GM23338 (cell line): Measurements from ENCODE around the gene CCNA1. TPM values are rescaled to one million over a fixed set of nuclear protein-coding genes. Genes with fewer than 3 reads are reported as not detected.

Experiments used
- ATAC-seq: fragments of 200-7000 bp; cut with Tn5 transposase; 3 replicates; pipeline ENCODE4 v1.9.1; 2020
- DNase-seq: peaks from one replicate; pipeline ENCODE4 v3.0.0-alpha.2; 2015; ENCODE audit warnings: low spot score
- H2AFZ ChIP-seq: fragments of 200-600 bp; sonication (generic); 2 replicates; pipeline ENCODE4 v1.8.0; 2016; ENCODE audit warnings: antibody characterized with exemption, mild to moderate bottlenecking, moderate library complexity
- H3F3A ChIP-seq: fragments of 200-600 bp; sonication (generic); replicated peaks from 2 replicates; pipeline ENCODE4 v1.8.0; 2017; ENCODE audit warnings: antibody characterized with exemption, mixed run types, low read depth
- H3K27ac ChIP-seq: fragments of 200-600 bp; sonication (generic); 2 replicates; pipeline ENCODE4 v1.6.1; 2016; ENCODE audit warnings: low read depth
- H3K27me3 ChIP-seq: fragments of 200-600 bp; sonication (generic); 2 replicates; pipeline ENCODE4 v1.8.0; 2016; ENCODE audit warnings: mild to moderate bottlenecking, mixed run types, moderate library complexity; ENCODE audit not compliant: insufficient read depth
- H3K36me3 ChIP-seq: fragments of 200-600 bp; sonication (generic); 2 replicates; pipeline ENCODE4 v1.8.0; 2016; ENCODE audit warnings: mild to moderate bottlenecking; ENCODE audit not compliant: insufficient read depth
- H3K4me1 ChIP-seq: fragments of 200-600 bp; sonication (generic); 2 replicates; pipeline ENCODE4 v1.8.0; 2016; ENCODE audit warnings: mild to moderate bottlenecking, moderate library complexity; ENCODE audit not compliant: insufficient read depth
- H3K4me2 ChIP-seq: fragments of 200-600 bp; sonication (generic); 2 replicates; pipeline ENCODE4 v1.7.1; 2017; ENCODE audit warnings: mixed run types
- H3K4me3 ChIP-seq: fragments of 200-600 bp; sonication (generic); 2 replicates; pipeline ENCODE4 v1.6.1; 2016; ENCODE audit warnings: mixed run types
- H3K79me2 ChIP-seq: fragments of 200-600 bp; sonication (generic); replicated peaks from 2 replicates; pipeline ENCODE4 v1.8.0; 2017; ENCODE audit warnings: mild to moderate bottlenecking; ENCODE audit not compliant: insufficient read depth
- H3K9me2 ChIP-seq: fragments of 200-600 bp; sonication (generic); 2 replicates; pipeline ENCODE4 v1.8.0; 2017; ENCODE audit not compliant: insufficient read depth
- H4K20me1 ChIP-seq: fragments of 200-600 bp; sonication (generic); replicated peaks from 2 replicates; pipeline ENCODE4 v1.8.0; 2017; ENCODE audit warnings: mild to moderate bottlenecking; ENCODE audit not compliant: insufficient read depth
- H3K27ac Mint-ChIP-seq: 2 replicates; pipeline ENCODE4 v1.8.0; 2020; ENCODE audit warnings: inconsistent platforms, mild to moderate bottlenecking, moderate library complexity, mixed read lengths
- H3K27me3 Mint-ChIP-seq: 3 replicates; pipeline ENCODE4 v1.8.0; 2022; ENCODE audit warnings: low read depth, mild to moderate bottlenecking, moderate library complexity, mixed read lengths, inconsistent platforms; ENCODE audit not compliant: insufficient read depth, poor library complexity
- H3K36me3 Mint-ChIP-seq: 3 replicates; pipeline ENCODE4 v1.8.0; 2021; ENCODE audit warnings: low read depth, mild to moderate bottlenecking, inconsistent platforms, moderate library complexity, mixed read lengths
- H3K4me1 Mint-ChIP-seq: 3 replicates; pipeline ENCODE4 v1.8.0; 2020; ENCODE audit warnings: mild to moderate bottlenecking, inconsistent platforms, mixed read lengths
- H3K4me3 Mint-ChIP-seq: 3 replicates; pipeline ENCODE4 v1.8.0; 2021; ENCODE audit warnings: moderate library complexity, mild to moderate bottlenecking, inconsistent platforms, mixed read lengths
- H3K9me3 Mint-ChIP-seq: 3 replicates; pipeline ENCODE4 v1.8.0; 2020; ENCODE audit warnings: moderate library complexity, mild to moderate bottlenecking, inconsistent platforms, mixed read lengths
- CREB1 ChIP-seq: fragments of 250-450 bp; sonication (Bioruptor Pico); IDR thresholded peaks from 2 replicates; pipeline ENCODE4 v1.5.0; 2020; ENCODE audit warnings: low read depth, mild to moderate bottlenecking, moderate library complexity
- EZH2 ChIP-seq: fragments of 200-600 bp; sonication (generic); IDR thresholded peaks from one replicate; pipeline ENCODE4 v1.8.0; 2017; ENCODE audit warnings: antibody characterized with exemption, mild to moderate bottlenecking, low read depth; ENCODE audit not compliant: unreplicated experiment
- EZH2phosphoT487 ChIP-seq: fragments of 200-600 bp; sonication (generic); IDR thresholded peaks from one replicate; pipeline ENCODE4 v1.8.1; 2018; ENCODE audit warnings: antibody characterized with exemption; ENCODE audit not compliant: unreplicated experiment
- JUNB ChIP-seq: IDR thresholded peaks from one replicate; pipeline ENCODE4 v1.6.1; 2016; ENCODE audit warnings: antibody characterized with exemption; ENCODE audit not compliant: unreplicated experiment
- NANOG ChIP-seq: IDR thresholded peaks from 2 replicates; pipeline ENCODE4 v1.6.1; 2016; ENCODE audit warnings: antibody characterized with exemption, borderline replicate concordance
- POLR2AphosphoS5 ChIP-seq: IDR thresholded peaks from 2 replicates; pipeline ENCODE4 v1.6.1; 2016; ENCODE audit warnings: antibody characterized with exemption, low read depth
- STAT1 ChIP-seq: IDR thresholded peaks from one replicate; pipeline ENCODE4 v1.6.1; 2016; ENCODE audit warnings: antibody characterized with exemption; ENCODE audit not compliant: unreplicated experiment
- ZNF114 ChIP-seq: fragments of 250-450 bp; sonication (Bioruptor Pico); IDR thresholded peaks from 2 replicates; pipeline ENCODE4 v1.5.0; 2020; ENCODE audit warnings: mild to moderate bottlenecking, moderate library complexity
- ZNF331 ChIP-seq: fragments of 250-450 bp; sonication (Bioruptor Pico); IDR thresholded peaks from 2 replicates; pipeline ENCODE4 v1.5.0; 2020; ENCODE audit warnings: low read depth, mild to moderate bottlenecking, moderate library complexity
- ZNF462 ChIP-seq: fragments of 250-450 bp; sonication (Bioruptor Pico); IDR thresholded peaks from 2 replicates; pipeline ENCODE4 v1.5.0; 2020; ENCODE audit warnings: mild to moderate bottlenecking, moderate library complexity
- polyA plus RNA-seq: library from polyadenylated mRNA; unstranded; fragments of >200 nt; fragmentation: Nextera tagmentation; extraction: Ambion mirVana; gene quantifications from 2 replicates; pipeline ENCODE4 v1.2.1, GENCODE V29; 2016
- total RNA-seq: library from RNA; depleted of rRNA; stranded (reverse); fragments of >200 nt; shearing (Covaris generic); gene quantifications from 2 replicates; pipeline ENCODE4 v1.2.3, GENCODE V29; 2014
- TF ChIP-seq, protein P1 (sequence below): IDR thresholded peaks from one replicate; pipeline ENCODE4 v1.6.1; 2018; ENCODE audit warnings: antibody characterized with exemption; ENCODE audit not compliant: unreplicated experiment
- TF ChIP-seq, protein P2 (sequence below), 2 experiments: fragments of 200-600 bp in 1 of 2; sonication (generic) in 1 of 2; conservative IDR thresholded peaks; 2 replicates each; pipeline versions ENCODE4 v1.5.1 to v1.6.1; 2016 to 2017; ENCODE audit warnings: antibody characterized with exemption in 2 of 2, low read depth in 2 of 2, mild to moderate bottlenecking in 2 of 2, moderate library complexity in 1 of 2
- TF ChIP-seq, protein P3 (sequence below): IDR thresholded peaks from 2 replicates; pipeline ENCODE4 v1.6.1; 2016; ENCODE audit warnings: antibody characterized with exemption

Gene CCNA1
- total and polyA plus RNA-seq, 2 experiments from 2014 or later, result 3.8 to 7.4 TPM

- no peak for ATAC-seq
- TF ChIP-seq ZNF462 (CRISPR knock-in tag), result no peak
- no peak for TF ChIP-seq JUNB
- TF ChIP-seq ZNF114, result no peak
- no peak for TF ChIP-seq POLR2AphosphoS5
- TF ChIP-seq NANOG, result no peak
- no peak for TF ChIP-seq ZNF331 (CRISPR knock-in tag)
- TF ChIP-seq STAT1, result no peak
- TF ChIP-seq, protein P1, sequence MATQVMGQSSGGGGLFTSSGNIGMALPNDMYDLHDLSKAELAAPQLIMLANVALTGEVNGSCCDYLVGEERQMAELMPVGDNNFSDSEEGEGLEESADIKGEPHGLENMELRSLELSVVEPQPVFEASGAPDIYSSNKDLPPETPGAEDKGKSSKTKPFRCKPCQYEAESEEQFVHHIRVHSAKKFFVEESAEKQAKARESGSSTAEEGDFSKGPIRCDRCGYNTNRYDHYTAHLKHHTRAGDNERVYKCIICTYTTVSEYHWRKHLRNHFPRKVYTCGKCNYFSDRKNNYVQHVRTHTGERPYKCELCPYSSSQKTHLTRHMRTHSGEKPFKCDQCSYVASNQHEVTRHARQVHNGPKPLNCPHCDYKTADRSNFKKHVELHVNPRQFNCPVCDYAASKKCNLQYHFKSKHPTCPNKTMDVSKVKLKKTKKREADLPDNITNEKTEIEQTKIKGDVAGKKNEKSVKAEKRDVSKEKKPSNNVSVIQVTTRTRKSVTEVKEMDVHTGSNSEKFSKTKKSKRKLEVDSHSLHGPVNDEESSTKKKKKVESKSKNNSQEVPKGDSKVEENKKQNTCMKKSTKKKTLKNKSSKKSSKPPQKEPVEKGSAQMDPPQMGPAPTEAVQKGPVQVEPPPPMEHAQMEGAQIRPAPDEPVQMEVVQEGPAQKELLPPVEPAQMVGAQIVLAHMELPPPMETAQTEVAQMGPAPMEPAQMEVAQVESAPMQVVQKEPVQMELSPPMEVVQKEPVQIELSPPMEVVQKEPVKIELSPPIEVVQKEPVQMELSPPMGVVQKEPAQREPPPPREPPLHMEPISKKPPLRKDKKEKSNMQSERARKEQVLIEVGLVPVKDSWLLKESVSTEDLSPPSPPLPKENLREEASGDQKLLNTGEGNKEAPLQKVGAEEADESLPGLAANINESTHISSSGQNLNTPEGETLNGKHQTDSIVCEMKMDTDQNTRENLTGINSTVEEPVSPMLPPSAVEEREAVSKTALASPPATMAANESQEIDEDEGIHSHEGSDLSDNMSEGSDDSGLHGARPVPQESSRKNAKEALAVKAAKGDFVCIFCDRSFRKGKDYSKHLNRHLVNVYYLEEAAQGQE, result no peak
- TF ChIP-seq CREB1 (CRISPR knock-in tag), result no peak
- no peak for TF ChIP-seq EZH2
- TF ChIP-seq EZH2phosphoT487, result no peak
- TF ChIP-seq, protein P2, sequence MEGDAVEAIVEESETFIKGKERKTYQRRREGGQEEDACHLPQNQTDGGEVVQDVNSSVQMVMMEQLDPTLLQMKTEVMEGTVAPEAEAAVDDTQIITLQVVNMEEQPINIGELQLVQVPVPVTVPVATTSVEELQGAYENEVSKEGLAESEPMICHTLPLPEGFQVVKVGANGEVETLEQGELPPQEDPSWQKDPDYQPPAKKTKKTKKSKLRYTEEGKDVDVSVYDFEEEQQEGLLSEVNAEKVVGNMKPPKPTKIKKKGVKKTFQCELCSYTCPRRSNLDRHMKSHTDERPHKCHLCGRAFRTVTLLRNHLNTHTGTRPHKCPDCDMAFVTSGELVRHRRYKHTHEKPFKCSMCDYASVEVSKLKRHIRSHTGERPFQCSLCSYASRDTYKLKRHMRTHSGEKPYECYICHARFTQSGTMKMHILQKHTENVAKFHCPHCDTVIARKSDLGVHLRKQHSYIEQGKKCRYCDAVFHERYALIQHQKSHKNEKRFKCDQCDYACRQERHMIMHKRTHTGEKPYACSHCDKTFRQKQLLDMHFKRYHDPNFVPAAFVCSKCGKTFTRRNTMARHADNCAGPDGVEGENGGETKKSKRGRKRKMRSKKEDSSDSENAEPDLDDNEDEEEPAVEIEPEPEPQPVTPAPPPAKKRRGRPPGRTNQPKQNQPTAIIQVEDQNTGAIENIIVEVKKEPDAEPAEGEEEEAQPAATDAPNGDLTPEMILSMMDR (conservative IDR thresholded peaks at IDR 0.05; ENCODE audit: low read depth in 2 of 2), result no peak
- TF ChIP-seq, protein P3, sequence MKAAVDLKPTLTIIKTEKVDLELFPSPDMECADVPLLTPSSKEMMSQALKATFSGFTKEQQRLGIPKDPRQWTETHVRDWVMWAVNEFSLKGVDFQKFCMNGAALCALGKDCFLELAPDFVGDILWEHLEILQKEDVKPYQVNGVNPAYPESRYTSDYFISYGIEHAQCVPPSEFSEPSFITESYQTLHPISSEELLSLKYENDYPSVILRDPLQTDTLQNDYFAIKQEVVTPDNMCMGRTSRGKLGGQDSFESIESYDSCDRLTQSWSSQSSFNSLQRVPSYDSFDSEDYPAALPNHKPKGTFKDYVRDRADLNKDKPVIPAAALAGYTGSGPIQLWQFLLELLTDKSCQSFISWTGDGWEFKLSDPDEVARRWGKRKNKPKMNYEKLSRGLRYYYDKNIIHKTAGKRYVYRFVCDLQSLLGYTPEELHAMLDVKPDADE, result no peak
- Histone ChIP-seq H3K4me3 (no peak overlapping the region), H3K79me2 (no peaks in the 10 kb centered on the region), H3K36me3 (no peaks in the 10 kb centered on the region), H3K9me2 (no peaks in the 10 kb centered on the region), H3F3A (no peaks in the 10 kb centered on the region), H4K20me1 (no peaks in the 10 kb centered on the region), H2AFZ (no peak overlapping the region), H3K4me1 (peaks cover 6% of the 10 kb centered on the region; the same call in 1 of the 2 replicates), H3K27ac (no peak overlapping the region), H3K4me2 (no peak overlapping the region), H3K27me3 (no peaks in the 10 kb centered on the region)
- no peaks in the 10 kb centered on the region for H3K27me3 Mint-ChIP-seq
- no peak overlapping the region for H3K27ac Mint-ChIP-seq
- H3K4me3 Mint-ChIP-seq, result no peak overlapping the region
- H3K4me1 Mint-ChIP-seq, result peaks cover 6% of the 10 kb centered on the region; the same call in 2 of the 3 replicates
- no peaks in the 10 kb centered on the region; the same call in 2 of the 3 replicates for H3K9me3 Mint-ChIP-seq
- no peak for DNase-seq
- no peaks in the 10 kb centered on the region for H3K36me3 Mint-ChIP-seq
Measured at GRCh38 chr13:36421447-36421846, 10.8 kb upstream of the CCNA1 start.
